Measurements from ENCODE around the gene HHIP. TPM values are rescaled to one million over a fixed set of nuclear protein-coding genes. Genes with fewer than 3 reads are reported as not detected.

Gene HHIP
- total RNA-seq, 1 donor from 2014 or later: 247 TPM

DNA sequence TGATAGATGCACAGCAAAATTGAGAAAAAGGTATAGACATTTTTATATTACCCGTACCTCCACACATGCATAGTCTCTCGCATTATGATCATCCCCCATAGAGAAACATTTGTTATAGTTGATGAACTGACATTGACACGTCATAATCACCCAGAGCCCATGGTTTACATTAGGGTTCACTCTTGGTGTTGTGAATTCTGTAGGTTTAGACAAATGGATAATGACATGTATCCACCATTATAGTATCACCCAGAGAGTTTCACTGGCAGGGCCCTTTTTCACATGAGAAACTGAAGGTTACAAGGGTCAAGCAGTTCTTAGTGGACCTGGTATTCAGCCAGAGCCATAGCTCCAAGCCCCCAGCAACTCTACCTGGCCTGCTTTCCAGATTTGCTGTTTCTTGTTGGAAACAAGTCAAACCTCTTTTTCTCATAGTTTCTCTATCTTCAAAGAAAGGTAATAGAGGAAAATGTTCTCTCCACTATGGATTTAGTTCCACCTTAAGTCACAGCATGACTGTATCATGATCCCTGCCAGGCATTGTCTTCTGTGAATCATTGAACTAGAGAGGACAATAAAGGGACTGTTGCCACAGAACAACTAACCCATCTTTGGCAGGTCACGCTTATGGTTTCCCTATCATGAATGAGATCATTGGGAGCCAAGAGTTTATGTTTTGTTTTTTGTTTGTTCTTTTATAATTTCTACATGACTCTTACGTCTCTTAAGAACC, 64.0 kb downstream of the HHIP start:
- Histone ChIP-seq H3K4me3 (no peak overlapping the region), H3K27me3 (no peaks in the 10 kb centered on the region), H3K9me3 (no peaks in the 10 kb centered on the region), H3K36me3 (peaks cover 5% of the 10 kb centered on the region), H3K27ac (no peak overlapping the region), H3K4me1 (no peaks in the 10 kb centered on the region)
- no peak for DNase-seq
- intact Hi-C loops (cut with DNase I): no loop called here
- TF ChIP-seq, protein P1, sequence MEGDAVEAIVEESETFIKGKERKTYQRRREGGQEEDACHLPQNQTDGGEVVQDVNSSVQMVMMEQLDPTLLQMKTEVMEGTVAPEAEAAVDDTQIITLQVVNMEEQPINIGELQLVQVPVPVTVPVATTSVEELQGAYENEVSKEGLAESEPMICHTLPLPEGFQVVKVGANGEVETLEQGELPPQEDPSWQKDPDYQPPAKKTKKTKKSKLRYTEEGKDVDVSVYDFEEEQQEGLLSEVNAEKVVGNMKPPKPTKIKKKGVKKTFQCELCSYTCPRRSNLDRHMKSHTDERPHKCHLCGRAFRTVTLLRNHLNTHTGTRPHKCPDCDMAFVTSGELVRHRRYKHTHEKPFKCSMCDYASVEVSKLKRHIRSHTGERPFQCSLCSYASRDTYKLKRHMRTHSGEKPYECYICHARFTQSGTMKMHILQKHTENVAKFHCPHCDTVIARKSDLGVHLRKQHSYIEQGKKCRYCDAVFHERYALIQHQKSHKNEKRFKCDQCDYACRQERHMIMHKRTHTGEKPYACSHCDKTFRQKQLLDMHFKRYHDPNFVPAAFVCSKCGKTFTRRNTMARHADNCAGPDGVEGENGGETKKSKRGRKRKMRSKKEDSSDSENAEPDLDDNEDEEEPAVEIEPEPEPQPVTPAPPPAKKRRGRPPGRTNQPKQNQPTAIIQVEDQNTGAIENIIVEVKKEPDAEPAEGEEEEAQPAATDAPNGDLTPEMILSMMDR (IDR thresholded peaks at IDR 0.05): no peak
- no peak for ATAC-seq

- Histone ChIP-seq H3K9me3 (no peaks in the 10 kb centered on the region), H3K4me1 (no peaks in the 10 kb centered on the region), H3K36me3 (peaks cover 5% of the 10 kb centered on the region), H3K27me3 (no peaks in the 10 kb centered on the region), H3K27ac (no peak overlapping the region), H3K4me3 (no peak overlapping the region)
- DNase-seq: no peak
- no peak for ATAC-seq
- intact Hi-C loops (cut with DNase I): no loop called here
- TF ChIP-seq, protein P1 (IDR thresholded peaks at IDR 0.05): no peak
Observed at GRCh38 chr4:144710526-144710912, 64.6 kb downstream of the HHIP start.

DNA sequence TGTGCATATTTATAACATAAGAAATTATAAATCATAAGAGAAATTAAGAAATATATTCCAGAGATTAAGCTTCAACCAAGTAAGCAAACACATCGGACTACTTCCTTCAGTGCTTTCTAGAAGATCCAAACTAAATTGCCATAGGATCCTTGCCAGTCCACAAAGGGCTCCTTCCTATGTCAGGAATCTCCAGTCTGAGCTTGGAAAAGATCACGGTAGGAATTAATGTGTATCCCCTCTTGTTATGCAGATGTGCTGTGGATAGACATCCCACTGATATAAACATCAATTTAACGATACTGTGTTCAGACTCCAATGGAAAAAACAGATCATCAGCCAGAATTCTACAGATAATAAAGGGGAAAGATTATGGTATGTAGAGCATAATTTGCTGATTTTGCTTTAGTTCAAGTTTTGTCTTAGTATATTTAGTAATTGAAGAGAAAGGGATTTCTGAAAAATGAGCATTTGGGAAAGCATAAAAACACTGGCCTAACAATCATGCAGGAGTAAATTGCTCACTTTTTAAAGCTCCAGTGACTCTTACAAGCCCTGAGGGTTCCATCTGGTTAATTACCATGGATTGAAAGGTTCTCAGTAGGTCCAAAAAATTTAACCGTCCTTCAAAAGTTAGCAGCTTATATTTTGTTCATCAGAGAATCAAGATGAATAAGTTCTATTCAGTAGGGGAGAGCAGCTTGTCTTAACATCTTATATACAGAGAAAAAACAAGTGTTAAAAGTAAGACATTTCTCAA, 65.9 kb downstream of the HHIP start:
- peaks cover 5% of the 10 kb centered on the region for H3K36me3 ChIP-seq
- TF ChIP-seq, protein P1 (IDR thresholded peaks at IDR 0.05): no peak
- intact Hi-C loops (cut with DNase I): no loop called here
- ATAC-seq: no peak
- H3K27ac ChIP-seq: no peak overlapping the region
- H3K4me3 ChIP-seq: no peak overlapping the region
- no peaks in the 10 kb centered on the region for H3K27me3 ChIP-seq
- no peaks in the 10 kb centered on the region for H3K4me1 ChIP-seq
- no peak for DNase-seq
- no peaks in the 10 kb centered on the region for H3K9me3 ChIP-seq

DNA sequence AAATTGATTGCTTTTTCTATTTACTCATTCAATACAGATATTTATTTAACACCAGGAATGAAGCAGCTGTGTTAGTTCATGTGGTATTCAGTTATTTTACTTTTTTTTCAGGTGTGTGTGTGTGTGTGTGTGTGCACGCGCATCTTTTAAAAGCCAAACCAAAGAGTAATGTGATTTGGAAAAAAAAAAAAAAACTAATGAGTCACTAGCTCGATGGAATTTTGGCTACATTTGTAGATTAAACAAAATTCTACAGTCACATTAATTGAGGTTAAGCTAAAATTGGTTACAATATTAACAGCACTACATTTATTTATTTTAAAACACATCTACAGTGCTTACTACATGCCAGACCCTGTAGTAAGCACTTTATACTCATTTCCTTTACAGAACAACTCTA, 66.8 kb downstream of the HHIP start:
- Histone ChIP-seq H3K27ac (no peak overlapping the region), H3K4me3 (no peak overlapping the region), H3K36me3 (peaks cover 5% of the 10 kb centered on the region), H3K4me1 (no peaks in the 10 kb centered on the region), H3K9me3 (no peaks in the 10 kb centered on the region), H3K27me3 (no peaks in the 10 kb centered on the region)
- DNase-seq (no peak), ATAC-seq (no peak)
- intact Hi-C loops (cut with DNase I): no loop called here
- TF ChIP-seq, protein P1 (IDR thresholded peaks at IDR 0.05): no peak

DNA sequence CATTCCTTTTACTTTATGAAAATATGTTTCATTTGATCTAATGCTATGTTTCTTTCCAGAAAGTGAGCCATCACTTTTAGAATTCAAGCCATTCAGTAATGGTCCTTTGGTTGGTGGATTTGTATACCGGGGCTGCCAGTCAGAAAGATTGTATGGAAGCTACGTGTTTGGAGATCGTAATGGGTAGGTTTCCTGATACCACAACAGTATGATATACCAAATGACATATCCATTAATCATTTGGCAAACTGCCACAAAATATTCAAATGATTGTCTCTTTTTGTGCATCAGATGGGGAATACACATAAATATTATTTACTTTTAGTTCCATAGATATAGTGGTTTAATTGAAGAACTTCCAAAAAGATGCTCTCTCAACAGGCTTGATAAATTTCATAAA, 68.2 kb downstream of the HHIP start:
- no peaks in the 10 kb centered on the region for H3K4me1 ChIP-seq
- ATAC-seq: no peak
- TF ChIP-seq, protein P1 (IDR thresholded peaks at IDR 0.05): no peak
- no peak for DNase-seq
- H3K27me3 ChIP-seq: no peaks in the 10 kb centered on the region
- H3K9me3 ChIP-seq: no peaks in the 10 kb centered on the region
- H3K36me3 ChIP-seq: peaks cover under 1% of the 10 kb centered on the region
- intact Hi-C loops (cut with DNase I): no loop called here
- no peak overlapping the region for H3K4me3 ChIP-seq
- no peak overlapping the region for H3K27ac ChIP-seq

All from upper lobe of right lung (tissue), 1 donor.